Measurements from ENCODE around the gene KIAA0586. TPM values are rescaled to one million over a fixed set of nuclear protein-coding genes. Genes with fewer than 3 reads are reported as not detected.

KIAA0586 gene
- total and polyA plus RNA-seq, 10 of the 15 experiments (the other 5 are each of a cell fraction or from before 2014, with no cell fraction given): 7.1 to 27.6 (median 19.1) TPM

DNA sequence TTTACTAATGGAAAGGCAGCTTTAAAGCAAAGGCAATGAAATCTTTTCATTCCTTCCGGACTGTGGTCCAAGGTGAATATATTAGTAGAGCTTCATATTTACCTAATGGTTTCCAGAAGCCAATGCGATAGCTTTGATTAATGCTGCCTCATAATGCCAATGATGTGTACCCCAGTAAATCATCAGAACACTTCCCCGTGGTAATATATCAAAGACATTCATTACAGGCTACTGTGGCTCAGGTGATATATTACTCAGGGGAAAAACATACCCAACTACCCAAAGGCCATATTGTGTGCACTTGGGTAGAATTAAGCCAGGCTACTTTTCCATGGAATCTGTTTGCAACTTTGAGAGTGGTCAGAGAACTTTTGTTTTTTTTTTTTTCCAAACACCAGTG is 140.8 kb downstream of the KIAA0586 start:
- WGBS (ENCODE audit: insufficient coverage, insufficient replicate concordance, low lambda C conversion rate, missing lambda C conversion rate): 68% methylated on average over 3 of the region's 3 CpGs
- no peak overlapping the region for H3K9ac ChIP-seq (ENCODE audit: control insufficient read depth, insufficient read depth, low read length)
- no peaks in the 10 kb centered on the region for H4K20me1 ChIP-seq (ENCODE audit: control insufficient read depth, insufficient read depth)
- H3K79me2 ChIP-seq (ENCODE audit: control insufficient read depth, insufficient read depth, low read length): no peaks in the 10 kb centered on the region
- POLR2A ChIA-PET: interaction anchor here (0.5 to 0.9 kb wide), 2 partner anchors 30 to 620 kb away, joined by 3 read pairs; no protein-coding TSS in a partner anchor
- TF ChIP-seq TCF12 (IDR thresholded peaks at IDR 0.05; ENCODE audit: low read depth, low read length): no peak
- no peak for TF ChIP-seq NFYB (IDR thresholded peaks at IDR 0.05; ENCODE audit: insufficient read depth, low read depth, low read length)
- TF ChIP-seq, protein P1, sequence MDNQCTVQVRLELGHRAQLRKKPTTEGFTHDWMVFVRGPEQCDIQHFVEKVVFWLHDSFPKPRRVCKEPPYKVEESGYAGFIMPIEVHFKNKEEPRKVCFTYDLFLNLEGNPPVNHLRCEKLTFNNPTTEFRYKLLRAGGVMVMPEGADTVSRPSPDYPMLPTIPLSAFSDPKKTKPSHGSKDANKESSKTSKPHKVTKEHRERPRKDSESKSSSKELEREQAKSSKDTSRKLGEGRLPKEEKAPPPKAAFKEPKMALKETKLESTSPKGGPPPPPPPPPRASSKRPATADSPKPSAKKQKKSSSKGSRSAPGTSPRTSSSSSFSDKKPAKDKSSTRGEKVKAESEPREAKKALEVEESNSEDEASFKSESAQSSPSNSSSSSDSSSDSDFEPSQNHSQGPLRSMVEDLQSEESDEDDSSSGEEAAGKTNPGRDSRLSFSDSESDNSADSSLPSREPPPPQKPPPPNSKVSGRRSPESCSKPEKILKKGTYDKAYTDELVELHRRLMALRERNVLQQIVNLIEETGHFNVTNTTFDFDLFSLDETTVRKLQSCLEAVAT (IDR thresholded peaks at IDR 0.05): no peak
- no peak for TF ChIP-seq TAF1 (IDR thresholded peaks at IDR 0.05; ENCODE audit: borderline replicate concordance, low read depth, low read length)
- no peak for TF ChIP-seq PRDM15 (CRISPR knock-in tag; IDR thresholded peaks at IDR 0.05)
- no peak for TF ChIP-seq SUPT20H (IDR thresholded peaks at IDR 0.05; ENCODE audit: borderline replicate concordance, control insufficient read depth, low read depth, low read length)
- no peak for TF ChIP-seq ZSCAN29 (IDR thresholded peaks at IDR 0.05)
- no TSS peak for BruUV-seq (replicated peaks)
- RAD21 ChIA-PET (ENCODE audit: unreplicated experiment): interaction anchor here (2.0 kb wide), 1 partner anchor 67 kb away, joined by 7 read pairs; no protein-coding TSS in a partner anchor
- SMC1A ChIA-PET (ENCODE audit: uncharacterized antibody, unreplicated experiment): interaction anchor here (2.3 kb wide), 1 partner anchor 15 kb away, joined by 9 read pairs; no protein-coding TSS in a partner anchor
- in situ Hi-C loops (cut with MboI) (no loop called here), intact Hi-C loops (cut with micrococcal nuclease; ENCODE audit: unreplicated experiment) (no loop called here)
- no peaks in the 10 kb centered on the region for H3K27me3 ChIP-seq (replicated peaks in 1 of 2; ENCODE audit: control insufficient read depth in 2 of 2, insufficient read depth in 2 of 2, low read length in 1 of 2)
- no peak overlapping the region for H3K4me2 ChIP-seq (ENCODE audit: control insufficient read depth, insufficient read depth)
- no peak for DNase-seq (ENCODE audit: low read depth, low spot score)
- CTCF ChIA-PET: interaction anchor here (0.6 to 1.8 kb wide), 2 partner anchors 13 to 40 kb away, joined by 3 to 7 read pairs; no protein-coding TSS in a partner anchor
- no peaks in the 10 kb centered on the region for H3K36me3 ChIP-seq (ENCODE audit: control insufficient read depth in 2 of 2, insufficient read depth in 2 of 2, low read length in 1 of 2)
- no peak for FAIRE-seq
- no peak overlapping the region for H2AFZ ChIP-seq (ENCODE audit: control insufficient read depth, low read depth, low read length)
- no peak overlapping the region for H3K4me3 ChIP-seq
- no peaks in the 10 kb centered on the region for H3K4me1 ChIP-seq (ENCODE audit: control insufficient read depth, insufficient read depth, low read length)
- no peaks in the 10 kb centered on the region for H3K9me3 ChIP-seq (replicated peaks; ENCODE audit: control insufficient read depth, insufficient read depth, low read length)
- H3K27ac ChIP-seq (ENCODE audit: control insufficient read depth, insufficient read depth): no peak overlapping the region
- ATAC-seq: no peak

Data from GM12878 (cell line).